Fibroblast of the aortic adventitia (primary cell): ENCODE measurements around the gene RCAN1. TPM values are rescaled to one million over a fixed set of nuclear protein-coding genes. Genes with fewer than 3 reads are reported as not detected.

Source experiments
- DNase-seq: peaks from one replicate; pipeline ENCODE4 v3.0.0-alpha.2; 2010; ENCODE audit warnings: low read depth
- H3K4me3 ChIP-seq: 2 replicates; pipeline ENCODE4 v1.5.1; 2011; ENCODE audit warnings: low read depth, mild to moderate bottlenecking, control low read depth, low read length, moderate library complexity
- CTCF ChIP-seq: IDR thresholded peaks from 2 replicates; pipeline ENCODE4 v1.5.1; 2011; ENCODE audit warnings: mild to moderate bottlenecking, low read length, control low read depth, inconsistent platforms; ENCODE audit not compliant: insufficient read depth
- total RNA-seq: library from RNA; depleted of rRNA; stranded (reverse); fragments of >200 nt; gene quantifications from 2 replicates; pipeline ENCODE4 v1.2.3, GENCODE V29; 2012; ENCODE audit warnings: low replicate concordance

RCAN1 gene
- total RNA-seq, 1 donor = 30.5 TPM

- no peak overlapping the region for H3K4me3 ChIP-seq
- DNase-seq = no peak
- TF ChIP-seq CTCF = no peak
Measured at GRCh38 chr21:34543017-34543416, 71.9 kb downstream of the RCAN1 start.

DNA sequence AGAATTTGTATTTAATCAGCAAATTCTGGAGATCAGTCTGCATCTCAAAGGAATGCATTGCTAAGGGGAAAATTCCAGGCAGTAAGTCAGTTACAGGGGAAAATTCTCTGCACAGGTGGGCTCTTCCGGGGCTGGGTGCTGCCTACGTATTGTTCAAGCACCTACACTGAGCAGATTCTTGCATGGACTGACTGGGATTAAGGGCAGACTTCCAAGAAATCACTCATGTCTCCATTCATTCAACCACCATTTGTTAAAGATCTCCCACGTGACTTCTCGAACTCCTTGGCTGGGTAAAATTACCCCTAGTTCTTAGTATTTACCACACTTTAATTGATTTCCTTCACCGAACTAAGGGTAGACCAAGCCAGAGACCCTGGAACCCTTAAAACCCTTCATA, 74.7 kb downstream of the RCAN1 start:
- DNase-seq = no peak
- no peak overlapping the region for H3K4me3 ChIP-seq
- no peak for TF ChIP-seq CTCF

DNA sequence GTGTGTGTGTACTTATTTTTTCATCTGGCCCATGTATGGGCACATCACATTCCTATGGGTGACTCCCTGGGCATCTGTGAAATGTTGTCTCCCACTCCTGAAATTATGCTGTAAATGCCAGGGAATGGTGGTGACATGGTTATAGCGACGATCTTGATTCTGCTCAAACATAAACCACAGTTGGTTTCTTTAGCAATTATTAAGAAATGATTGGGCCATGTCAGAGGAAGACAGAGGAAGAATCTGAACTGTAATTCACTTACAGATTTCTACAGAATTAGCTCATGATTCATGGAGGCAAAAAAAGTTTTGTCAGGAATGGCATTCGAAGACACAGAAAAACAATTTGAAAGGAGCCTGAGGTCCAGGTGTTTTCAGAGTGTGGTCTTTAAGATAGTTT, 77.1 kb downstream of the RCAN1 start:
- no peak overlapping the region for H3K4me3 ChIP-seq
- no peak for DNase-seq
- no peak for TF ChIP-seq CTCF

GRCh38 chr21:34536820-34537219, 78.1 kb downstream of the RCAN1 start:
- no peak overlapping the region for H3K4me3 ChIP-seq
- DNase-seq = peak; percentile 47
- no peak for TF ChIP-seq CTCF

- no peak overlapping the region for H3K4me3 ChIP-seq
- no peak for TF ChIP-seq CTCF
- no peak for DNase-seq
Measured at GRCh38 chr21:34536311-34536710, 78.6 kb downstream of the RCAN1 start.

GRCh38 chr21:34535886-34536285, 79.0 kb downstream of the RCAN1 start:
- no peak overlapping the region for H3K4me3 ChIP-seq
- no peak for DNase-seq
- TF ChIP-seq CTCF = no peak

GRCh38 chr21:34534522-34534921, 80.4 kb downstream of the RCAN1 start:
- H3K4me3 ChIP-seq = no peak overlapping the region
- no peak for TF ChIP-seq CTCF
- peak; percentile 46 for DNase-seq
